ENCODE results near the gene ZNF599. TPM values are rescaled to one million over a fixed set of nuclear protein-coding genes. Genes with fewer than 3 reads are reported as not detected.

ZNF599 gene
- total RNA-seq, 1 donor from 2014 or later = 5.4 TPM

DNA sequence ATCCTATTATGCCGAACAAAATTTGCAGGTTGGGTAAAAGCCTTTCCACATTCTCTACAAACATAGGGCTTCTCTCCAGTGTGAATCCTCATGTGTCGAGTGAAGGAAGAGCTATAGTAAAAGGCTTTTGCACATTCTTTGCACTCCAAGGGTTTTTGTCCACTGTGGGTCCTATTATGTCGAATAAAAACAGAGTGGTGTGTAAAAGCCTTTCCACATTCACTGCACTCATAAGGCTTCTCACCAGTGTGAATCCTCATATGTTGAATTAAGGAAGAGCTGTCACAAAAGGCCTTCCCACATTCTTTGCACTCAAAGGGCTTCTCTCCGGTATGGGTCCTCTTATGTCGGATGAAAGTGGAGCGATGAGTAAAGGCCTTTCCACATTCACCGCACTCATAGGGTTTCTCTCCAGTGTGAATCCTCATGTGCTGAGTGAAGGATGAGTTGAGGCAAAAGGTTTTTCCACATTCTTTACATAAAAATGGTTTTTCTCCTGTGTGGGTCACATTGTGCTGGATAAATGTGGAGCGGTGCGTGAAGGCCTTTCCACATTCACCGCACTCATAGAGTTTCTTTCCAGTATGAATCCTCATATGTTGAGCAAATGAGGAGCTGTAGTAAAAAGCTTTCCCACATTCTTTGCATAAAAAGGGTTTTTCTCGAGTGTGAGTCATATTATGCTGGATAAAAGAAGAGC is 13.6 kb downstream of the ZNF599 start:
- DNase-seq (ENCODE audit: low spot score) = no peak
- intact Hi-C loops (cut with DNase I) = no loop called here

DNA sequence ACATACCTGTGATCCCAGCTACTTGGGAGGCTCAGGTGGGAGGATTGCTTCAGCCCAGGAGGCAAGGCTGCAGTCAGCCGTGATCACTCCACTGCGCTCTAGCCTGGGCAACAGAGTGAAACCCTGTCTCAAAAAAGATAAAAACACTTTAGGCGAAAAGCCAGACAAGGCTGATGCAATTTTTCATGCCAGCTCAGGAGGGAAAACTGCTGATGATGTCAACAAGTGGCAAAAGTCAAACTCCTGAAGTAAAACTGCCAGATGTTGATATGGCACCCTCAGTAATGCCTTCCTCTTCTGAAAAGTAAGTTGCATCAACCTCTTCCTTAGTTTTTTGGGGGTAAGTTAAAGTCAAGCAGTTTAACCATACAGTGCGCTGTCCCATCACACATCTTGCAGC is 15.6 kb downstream of the ZNF599 start:
- intact Hi-C loops (cut with DNase I) = no loop called here
- no peak for DNase-seq (ENCODE audit: low spot score)

DNA sequence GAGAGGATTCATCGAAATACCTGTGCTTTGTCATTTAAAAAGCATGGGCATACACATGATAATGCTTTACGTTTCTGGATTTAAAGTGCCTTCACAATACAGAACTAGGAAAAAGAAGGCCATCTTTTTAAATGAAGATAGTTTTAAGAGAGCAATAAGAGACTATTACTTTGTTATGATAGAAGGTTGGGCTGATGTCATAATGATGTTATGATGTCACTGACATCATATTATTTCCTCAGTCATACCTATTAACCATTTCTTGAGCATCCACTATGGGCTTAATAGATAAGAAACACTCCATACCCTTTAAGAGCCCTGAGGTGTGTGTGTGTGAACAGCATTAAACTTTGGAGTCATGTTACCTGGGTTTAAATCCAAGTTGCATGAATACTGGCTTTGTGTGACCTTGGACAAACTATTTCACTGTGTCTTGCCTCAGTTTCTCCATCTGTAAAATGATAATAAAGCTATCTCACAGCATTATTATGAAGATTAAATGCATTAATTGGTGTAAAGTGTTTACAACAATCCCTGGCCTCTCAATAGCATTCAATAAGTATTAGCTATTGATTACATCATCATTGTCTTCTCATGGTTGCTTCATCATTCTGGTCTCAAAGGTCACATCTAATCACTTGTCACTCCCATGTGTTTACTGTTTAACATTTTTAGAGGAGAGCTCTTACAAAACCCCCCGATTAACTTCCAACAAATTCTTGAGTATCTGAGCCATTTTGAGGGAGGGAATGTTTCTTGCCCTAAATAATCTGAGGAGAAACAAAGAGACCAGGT is 27.9 kb downstream of the ZNF599 start:
- DNase-seq (ENCODE audit: low spot score) = no peak
- intact Hi-C loops (cut with DNase I) = no loop called here

DNA sequence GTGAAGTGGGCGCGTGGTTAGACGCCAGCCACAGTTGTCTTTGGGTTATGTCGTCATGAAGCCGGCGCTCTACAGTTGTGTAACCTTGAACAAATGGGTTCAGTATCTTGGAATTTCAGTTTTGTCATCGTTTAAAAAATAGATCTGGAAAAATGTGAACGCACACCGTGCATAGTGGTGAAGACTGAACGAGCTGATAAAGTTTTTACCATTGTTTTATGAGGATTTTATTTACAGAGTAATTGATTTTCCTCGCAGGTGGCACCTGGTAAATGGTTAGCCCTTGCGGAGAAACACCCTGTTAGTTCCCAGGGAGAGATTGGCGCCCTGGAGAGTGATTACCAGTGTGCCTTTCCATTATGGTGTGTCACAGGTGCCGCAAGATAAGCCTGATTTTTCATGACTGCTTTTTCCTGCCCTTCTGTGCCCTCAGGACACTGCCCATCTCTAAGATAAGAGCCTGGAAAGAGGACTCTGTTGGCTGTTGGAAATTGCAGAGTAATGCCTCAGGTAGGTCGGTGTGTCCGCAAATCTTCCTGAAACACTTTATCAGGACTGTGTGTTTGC is 38.4 kb downstream of the ZNF599 start:
- intact Hi-C loops (cut with DNase I) = loop anchor here (1.0 to 2.0 kb wide), 2 partner anchors 57 to 192 kb away; partner anchors contain the start of genes SCGB2B2, ZNF30 and ZNF302
- DNase-seq (ENCODE audit: low spot score) = no peak

DNA sequence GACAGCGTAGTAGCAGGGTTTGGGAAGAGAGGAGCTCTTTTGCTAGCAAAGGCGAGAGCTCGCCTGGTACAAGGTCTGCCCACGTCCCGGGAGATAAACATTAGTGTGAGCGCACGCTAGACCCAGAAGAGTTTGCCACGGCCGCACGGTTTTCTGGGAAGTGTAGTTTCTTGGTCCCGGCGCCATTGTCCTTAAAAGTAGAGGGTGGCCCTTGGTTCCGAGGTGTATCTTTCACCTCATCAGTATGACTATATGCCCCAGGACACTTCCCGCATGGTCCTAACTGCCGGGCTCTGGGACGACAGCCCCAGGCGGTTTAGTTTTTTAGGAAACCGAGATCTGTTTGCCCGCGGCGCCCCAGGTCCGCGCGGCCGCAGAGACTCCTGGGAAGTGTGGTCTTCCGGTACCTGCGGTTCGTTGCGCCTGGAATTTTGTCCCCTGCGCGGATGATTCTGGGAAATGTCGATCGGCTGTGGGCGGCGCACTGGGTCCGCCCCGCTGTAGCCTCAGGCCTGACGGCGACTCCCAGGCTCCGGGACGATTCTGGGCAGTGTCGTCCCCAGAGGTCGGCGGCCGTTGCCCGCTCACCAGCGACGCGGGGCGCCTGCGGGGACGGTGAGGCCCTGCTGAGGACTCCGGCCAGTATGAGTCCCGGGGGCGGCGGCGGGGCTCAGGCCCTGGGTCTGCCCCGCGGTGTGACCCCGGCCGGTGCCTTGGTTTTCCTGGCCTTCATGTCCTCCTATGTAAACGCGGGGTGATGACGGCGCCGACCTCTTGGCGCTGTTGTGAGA is 39.1 kb downstream of the ZNF599 start, which contains the start of gene ZNF181:
Gene ZNF181 (plus strand): TSS at position 498 of the 791 bp plus-strand sequence. CDS start 795 bp downstream, outside the sequence.
- intact Hi-C loops (cut with DNase I) = loop anchor here (1.0 to 2.0 kb wide), 2 partner anchors 57 to 193 kb away; partner anchors contain the start of genes SCGB2B2, ZNF30 and ZNF302
- peak; percentile 93 for DNase-seq (ENCODE audit: low spot score)

DNA sequence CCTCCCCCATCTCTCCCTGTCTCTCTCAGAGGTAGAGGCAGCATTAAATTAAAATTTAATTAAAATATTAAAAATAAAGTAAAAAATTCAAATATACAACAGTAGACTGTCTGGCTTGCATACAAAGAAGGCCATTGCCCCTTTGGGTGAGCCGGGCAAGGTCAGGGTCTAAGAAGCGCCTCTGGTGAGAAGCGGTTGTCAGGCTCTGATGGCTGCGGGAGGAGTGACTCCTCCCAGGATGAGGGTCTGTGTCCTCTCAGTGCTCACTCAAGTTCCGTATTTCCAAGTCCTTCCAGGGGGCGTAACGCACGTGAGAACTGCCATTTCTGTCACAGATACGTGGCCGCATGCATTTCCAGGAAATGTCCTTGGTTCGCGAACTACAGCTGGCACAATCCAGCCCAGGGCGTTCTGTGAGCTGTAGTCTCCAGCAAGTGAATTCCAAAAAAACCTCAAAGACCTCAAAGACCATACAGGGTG is 39.7 kb downstream of the ZNF599 start:
- no peak for DNase-seq (ENCODE audit: low spot score)
- intact Hi-C loops (cut with DNase I) = no loop called here

DNA sequence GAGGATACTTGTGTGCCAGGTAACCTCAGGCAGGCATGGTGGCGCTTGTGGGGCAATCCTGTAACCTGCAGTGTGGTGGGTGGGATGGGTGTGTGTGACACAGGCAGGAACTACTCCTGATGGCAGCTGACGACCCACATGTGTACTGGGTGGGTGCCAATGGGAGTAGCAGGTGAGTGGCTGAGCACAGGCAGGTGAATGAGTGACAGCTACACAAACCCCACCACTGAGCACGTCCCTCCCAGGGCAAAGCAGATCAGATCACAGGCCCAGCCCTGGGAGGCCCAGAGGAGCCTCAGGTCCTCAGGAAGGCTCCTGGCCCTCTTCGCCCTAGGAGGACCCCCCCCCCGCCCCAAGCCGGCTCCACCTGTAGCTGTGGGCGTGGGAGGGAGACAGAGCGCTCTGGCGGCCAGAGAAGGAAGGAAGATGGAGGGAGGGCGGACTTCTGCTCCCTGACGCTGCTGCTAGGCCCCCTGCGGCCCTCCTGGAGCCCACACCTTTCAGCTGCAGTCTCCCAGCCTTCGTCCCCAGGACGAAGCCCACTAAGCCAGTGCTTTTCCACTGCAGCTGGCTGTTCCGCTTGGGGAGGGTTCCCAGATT is 40.3 kb downstream of the ZNF599 start:
- intact Hi-C loops (cut with DNase I) = no loop called here
- no peak for DNase-seq (ENCODE audit: low spot score)

DNA sequence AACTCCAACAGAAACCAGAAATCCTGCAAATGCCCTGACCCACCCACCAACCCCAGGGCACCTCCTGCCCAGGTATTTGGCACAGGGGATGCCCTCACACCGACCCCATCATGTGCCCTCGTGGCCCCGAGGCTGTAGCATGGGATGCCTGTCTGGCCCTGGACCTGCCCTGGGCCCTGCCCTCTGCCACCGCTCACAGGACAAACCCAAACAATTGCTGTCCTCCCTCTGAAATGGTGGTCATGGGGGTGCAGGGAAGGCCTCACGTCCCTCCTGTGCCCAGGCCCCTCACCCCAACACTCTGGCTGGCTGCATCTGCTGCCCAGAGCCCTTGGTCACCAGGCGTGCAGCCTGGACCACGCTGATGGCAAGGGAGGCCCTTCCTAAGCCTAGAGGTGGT is 41.1 kb downstream of the ZNF599 start:
- intact Hi-C loops (cut with DNase I) = no loop called here
- no peak for DNase-seq (ENCODE audit: low spot score)

DNA sequence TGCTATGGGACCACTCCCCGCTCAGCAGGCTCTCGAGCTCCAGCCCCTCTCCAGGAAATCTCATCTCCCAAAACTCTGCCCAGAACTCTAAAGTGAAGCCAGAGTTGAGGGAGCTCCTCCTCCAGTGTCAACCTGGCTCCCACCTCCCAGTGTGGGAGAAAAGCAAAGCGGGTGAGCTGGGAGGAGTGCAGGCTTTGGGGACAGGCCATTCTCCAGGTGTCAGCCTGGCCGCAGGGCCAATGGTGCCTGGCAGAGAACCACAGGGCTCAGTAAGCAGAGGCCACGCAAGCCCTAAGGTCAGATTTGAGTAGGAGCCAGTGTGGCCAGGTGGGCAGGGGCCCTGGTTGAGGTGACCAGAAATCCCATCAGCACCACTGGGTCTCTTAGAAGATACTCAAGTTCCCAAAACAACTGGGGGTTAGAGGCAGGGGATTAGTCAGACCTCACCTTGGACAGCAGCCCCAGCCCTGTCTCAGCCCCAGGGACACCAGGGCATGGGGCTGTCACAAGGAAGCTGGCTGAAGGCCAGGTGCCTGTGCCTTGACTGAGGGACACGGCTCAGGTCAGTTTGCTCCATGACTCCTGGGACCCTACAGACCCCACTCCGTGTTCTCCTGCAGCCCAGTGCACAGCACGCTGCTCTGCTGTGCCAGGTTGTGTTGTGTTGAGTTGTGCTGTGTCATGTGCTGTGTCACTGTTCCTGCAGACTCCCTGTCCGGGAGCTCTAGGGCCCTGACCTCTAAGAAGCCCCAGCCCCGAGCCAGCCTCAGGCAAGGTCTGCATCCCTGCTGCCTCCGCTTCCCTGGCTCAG is 41.8 kb downstream of the ZNF599 start:
- DNase-seq (ENCODE audit: low spot score) = no peak
- intact Hi-C loops (cut with DNase I) = no loop called here

DNA sequence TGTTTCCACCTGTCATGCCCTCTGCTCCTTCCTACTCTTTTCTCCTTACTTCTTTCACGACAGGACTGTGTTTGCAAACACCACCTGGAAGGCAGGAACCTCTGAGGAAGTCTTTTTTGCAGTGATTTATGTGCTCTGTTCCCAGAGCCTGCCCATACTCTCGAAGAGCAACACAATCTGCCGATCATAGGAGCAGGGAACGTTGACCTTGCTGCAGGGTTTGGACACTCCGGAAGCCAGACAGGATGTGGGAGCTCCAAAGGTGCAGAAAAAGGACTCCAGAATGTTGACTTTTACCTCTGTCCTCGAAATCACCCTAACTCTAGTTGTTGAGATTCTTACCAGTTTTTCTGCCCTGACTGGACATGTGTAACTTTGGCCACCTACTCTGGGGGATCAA is 47.6 kb downstream of the ZNF599 start:
- DNase-seq (ENCODE audit: low spot score) = no peak
- intact Hi-C loops (cut with DNase I) = no loop called here

DNA sequence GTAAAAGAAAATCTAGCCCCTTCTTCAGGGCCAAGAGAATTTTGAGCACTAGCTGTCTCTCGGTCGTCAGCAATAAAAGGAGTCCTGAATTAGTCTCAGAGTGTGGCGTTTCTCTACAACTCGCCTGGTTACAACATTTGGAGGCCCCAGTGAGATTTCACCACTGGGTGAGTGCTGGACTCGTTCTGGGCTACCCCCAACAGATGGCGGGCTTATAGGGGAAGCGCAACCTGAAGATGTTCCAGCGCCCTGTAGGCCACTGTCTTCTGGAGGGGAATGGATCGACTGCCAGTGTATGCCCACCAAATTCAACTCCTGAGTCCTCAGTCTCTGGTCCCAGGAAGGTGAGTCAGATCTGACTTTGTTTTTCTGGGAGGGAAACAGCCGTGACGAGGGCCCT is 50.7 kb downstream of the ZNF599 start:
- intact Hi-C loops (cut with DNase I) = no loop called here
- DNase-seq (ENCODE audit: low spot score) = no peak

DNA sequence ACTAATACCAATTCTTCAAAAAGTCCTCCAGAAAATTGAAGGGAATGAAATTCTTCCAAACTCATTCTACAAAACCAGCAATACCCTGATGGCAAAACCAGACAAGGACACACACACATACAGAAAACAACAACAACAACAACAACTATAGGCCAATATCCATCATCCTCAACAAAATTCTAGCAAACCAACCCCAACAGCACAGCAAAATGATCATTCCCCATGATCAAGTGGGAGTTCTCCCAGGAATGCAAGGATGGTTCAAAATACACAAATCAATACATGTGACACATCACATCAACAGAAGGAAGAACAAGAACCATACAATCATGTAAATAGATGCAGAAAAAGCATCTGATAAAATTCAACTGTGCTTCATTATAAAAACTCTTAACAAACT is 57.7 kb downstream of the ZNF599 start:
- intact Hi-C loops (cut with DNase I) = no loop called here
- DNase-seq (ENCODE audit: low spot score) = no peak

DNA sequence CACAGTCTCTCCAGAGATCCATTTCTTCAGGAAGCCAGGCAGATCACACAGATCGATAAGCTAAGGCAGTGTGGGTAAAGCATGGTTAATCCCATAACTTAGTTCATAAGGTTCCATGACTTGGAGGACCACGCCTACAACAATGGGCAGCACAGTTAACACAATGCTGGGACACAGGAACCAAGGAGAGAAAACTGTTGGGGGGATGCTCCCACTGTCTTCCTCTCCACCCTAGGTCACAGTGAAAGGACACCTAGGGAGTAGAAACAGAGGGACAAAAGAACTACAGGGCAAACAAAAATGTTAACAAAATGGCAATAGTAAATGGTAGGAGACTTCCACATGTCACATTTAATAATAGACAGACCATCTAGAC is 59.8 kb downstream of the ZNF599 start:
- intact Hi-C loops (cut with DNase I) = loop anchor here (2.0 to 5.0 kb wide), 2 partner anchors 74 to 211 kb away; no protein-coding TSS in a partner anchor
- no peak for DNase-seq (ENCODE audit: low spot score)

DNA sequence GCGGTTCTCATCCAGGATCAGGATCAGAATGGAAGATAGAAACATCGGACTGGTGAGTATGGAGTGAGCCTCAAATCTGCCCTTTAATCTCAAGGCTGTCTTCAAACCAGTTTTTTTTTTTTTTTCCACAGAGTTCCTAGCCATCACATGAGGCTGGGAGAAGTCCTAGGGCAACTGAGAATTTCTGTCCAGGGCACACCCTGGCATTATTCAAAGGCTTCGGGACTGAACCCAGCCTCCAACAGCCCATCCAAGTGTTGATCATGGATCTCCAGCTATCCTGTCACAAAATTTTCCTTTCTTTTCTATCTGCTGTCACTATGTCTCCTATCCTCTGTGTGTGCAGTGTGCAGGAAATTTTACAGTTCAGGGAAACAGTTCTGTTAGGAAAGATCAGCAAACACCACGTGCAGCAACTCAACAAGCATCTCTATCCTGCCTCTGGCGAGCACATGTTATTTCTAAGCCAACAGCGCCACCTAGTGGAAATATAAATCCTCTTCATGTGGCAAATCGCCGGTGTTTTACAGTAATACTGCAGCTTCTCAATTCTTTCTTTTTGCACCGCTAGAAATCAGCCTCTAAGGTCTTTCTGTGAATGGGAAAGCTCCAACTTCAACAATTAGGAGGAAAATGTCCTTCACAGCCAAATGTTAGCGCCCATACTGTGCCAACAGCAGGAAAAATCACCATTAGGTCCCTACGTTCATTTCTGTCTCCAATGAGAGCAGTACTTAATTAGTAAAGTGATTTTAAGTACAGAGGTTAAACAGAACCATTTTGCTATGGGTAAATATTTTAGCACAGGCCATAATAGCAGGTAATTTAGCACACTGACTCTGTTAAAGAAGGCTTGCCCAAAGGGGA is 60.4 kb downstream of the ZNF599 start:
- DNase-seq (ENCODE audit: low spot score) = no peak
- intact Hi-C loops (cut with DNase I) = loop anchor here (2.0 to 5.0 kb wide), 2 partner anchors 74 to 210 kb away; no protein-coding TSS in a partner anchor

DNA sequence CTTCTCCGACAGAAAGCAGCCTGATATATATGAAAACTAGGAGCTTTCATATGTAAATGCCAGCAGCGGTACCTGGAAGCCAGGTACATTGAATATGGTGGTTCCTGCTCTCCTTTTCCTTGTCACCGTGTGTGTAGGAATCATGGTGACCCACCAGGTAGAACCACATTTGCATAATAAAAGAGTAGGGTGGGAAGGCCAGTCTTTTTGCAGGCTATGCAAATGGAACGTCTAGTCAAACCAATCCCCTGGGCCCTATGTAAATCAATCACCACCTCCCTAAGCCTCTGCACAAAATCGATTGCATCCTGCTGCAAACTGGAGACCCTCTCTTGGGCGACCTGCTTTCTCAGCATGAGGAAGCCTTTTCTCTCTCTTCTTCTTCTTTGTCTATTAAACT is 61.1 kb downstream of the ZNF599 start:
- intact Hi-C loops (cut with DNase I) = loop anchor here (2.0 to 5.0 kb wide), 2 partner anchors 73 to 210 kb away; no protein-coding TSS in a partner anchor
- DNase-seq (ENCODE audit: low spot score) = no peak
